Fibroblast of the aortic adventitia (primary cell): ENCODE results near the gene XPNPEP2. TPM values are rescaled to one million over a fixed set of nuclear protein-coding genes. Genes with fewer than 3 reads are reported as not detected.

Experiments used
- DNase-seq: peaks from one replicate; pipeline ENCODE4 v3.0.0-alpha.2; 2010; ENCODE audit warnings: low read depth
- H3K4me3 ChIP-seq: 2 replicates; pipeline ENCODE4 v1.5.1; 2011; ENCODE audit warnings: low read depth, mild to moderate bottlenecking, control low read depth, low read length, moderate library complexity
- total RNA-seq: library from RNA; depleted of rRNA; stranded (reverse); fragments of >200 nt; gene quantifications from 2 replicates; pipeline ENCODE4 v1.2.3, GENCODE V29; 2012; ENCODE audit warnings: low replicate concordance
- TF ChIP-seq, protein P1 (sequence below): IDR thresholded peaks from 2 replicates; pipeline ENCODE4 v1.5.1; 2011; ENCODE audit warnings: mild to moderate bottlenecking, low read length, control low read depth, inconsistent platforms; ENCODE audit not compliant: insufficient read depth

Gene XPNPEP2
- total RNA-seq, 1 donor: 5.7 TPM

DNA sequence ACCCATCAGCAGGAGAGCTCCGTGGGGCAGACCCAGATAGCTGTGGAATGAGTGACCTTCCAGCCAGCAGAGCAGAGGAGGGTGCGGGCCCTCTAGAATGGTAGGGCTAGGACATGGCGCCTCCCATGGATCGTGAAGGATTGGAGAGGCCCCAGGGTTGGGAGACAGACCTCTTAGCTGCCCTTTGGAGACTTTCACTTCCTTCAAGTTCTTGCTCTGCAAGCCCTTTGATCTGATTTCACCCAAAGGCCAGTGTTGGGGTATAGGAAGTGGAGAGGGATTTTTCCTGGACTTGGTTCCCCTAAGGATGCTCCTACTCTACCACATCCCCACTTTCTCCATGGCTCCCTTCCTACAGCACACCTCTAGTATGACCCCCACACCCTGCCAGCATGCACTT, 43.9 kb downstream of the XPNPEP2 start:
- no peak overlapping the region for H3K4me3 ChIP-seq
- no peak for DNase-seq
- TF ChIP-seq, protein P1, sequence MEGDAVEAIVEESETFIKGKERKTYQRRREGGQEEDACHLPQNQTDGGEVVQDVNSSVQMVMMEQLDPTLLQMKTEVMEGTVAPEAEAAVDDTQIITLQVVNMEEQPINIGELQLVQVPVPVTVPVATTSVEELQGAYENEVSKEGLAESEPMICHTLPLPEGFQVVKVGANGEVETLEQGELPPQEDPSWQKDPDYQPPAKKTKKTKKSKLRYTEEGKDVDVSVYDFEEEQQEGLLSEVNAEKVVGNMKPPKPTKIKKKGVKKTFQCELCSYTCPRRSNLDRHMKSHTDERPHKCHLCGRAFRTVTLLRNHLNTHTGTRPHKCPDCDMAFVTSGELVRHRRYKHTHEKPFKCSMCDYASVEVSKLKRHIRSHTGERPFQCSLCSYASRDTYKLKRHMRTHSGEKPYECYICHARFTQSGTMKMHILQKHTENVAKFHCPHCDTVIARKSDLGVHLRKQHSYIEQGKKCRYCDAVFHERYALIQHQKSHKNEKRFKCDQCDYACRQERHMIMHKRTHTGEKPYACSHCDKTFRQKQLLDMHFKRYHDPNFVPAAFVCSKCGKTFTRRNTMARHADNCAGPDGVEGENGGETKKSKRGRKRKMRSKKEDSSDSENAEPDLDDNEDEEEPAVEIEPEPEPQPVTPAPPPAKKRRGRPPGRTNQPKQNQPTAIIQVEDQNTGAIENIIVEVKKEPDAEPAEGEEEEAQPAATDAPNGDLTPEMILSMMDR: no peak

GRCh38 chrX:129783291-129783713, 44.5 kb downstream of the XPNPEP2 start:
- TF ChIP-seq, protein P1: no peak
- no peak for DNase-seq
- H3K4me3 ChIP-seq: no peak overlapping the region

DNA sequence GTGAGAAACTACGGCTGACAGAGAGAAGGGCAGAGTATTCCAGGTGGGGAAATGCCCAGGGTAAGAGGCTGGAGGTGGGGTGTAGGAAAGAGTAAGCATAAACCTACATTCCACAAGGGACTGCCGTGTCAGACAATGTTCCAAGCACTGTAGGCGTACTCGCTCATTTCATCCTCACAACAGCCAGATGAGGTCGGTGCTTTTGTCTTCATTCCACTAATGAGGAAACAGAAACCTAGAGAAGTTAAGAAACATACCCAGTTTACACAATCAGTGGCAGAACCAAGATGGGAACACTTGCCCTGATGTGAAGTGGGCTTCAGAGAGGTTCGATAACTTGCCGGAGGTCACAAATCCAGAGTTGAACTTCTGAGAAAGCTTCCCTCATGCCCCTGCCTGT, 45.6 kb downstream of the XPNPEP2 start:
- H3K4me3 ChIP-seq: no peak overlapping the region
- TF ChIP-seq, protein P1: no peak
- DNase-seq: no peak

GRCh38 chrX:129785160-129785947, 46.6 kb downstream of the XPNPEP2 start:
- DNase-seq: no peak
- no peak overlapping the region for H3K4me3 ChIP-seq
- TF ChIP-seq, protein P1: no peak

GRCh38 chrX:129786210-129786651, 47.5 kb downstream of the XPNPEP2 start:
- no peak for DNase-seq
- TF ChIP-seq, protein P1: no peak
- no peak overlapping the region for H3K4me3 ChIP-seq

DNA sequence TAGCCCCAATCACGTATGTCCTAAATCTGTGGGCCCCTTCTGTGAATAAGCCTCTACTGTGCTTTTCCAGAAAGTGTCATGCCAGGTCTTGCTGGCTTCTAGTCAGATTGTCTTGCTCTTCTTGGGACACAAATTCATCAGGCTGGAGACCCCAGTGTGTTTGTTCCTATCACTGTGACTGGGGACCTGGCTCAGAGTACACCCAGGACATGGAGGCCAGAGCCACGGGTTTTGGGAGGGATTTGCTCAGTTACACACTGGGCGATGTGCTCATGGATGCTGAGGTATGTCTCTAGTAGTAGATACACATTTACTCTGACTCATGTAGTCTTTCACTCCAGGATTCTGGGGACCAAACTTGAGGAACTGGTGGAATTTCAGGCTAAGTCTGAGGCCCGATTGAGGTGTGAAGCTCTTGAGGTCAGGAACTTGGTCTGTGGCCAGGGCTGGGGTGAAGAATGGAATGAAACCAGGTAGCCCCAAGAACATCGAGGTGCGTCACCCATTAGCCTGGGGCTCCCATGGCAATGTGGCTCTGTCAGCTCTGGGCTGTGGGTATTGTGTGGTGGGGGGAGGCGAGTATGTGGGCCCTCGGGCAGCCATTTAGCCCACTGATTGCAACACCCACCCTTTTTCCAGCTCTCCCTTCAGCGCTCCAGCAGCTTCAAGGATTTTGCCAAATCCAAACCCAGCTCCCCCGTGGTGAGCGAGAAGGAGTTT, 48.7 kb downstream of the XPNPEP2 start:
- no peak overlapping the region for H3K4me3 ChIP-seq
- TF ChIP-seq, protein P1: no peak
- no peak for DNase-seq
